GM12892 (cell line): Measurements from ENCODE around the gene TDRD3.

Experiments used
- POLR2A ChIP-seq: IDR thresholded peaks from 2 replicates; pipeline ENCODE4 v1.6.1; 2011; ENCODE audit warnings: low read depth, low read length, control low read depth
- POLR2AphosphoS5 ChIP-seq: IDR thresholded peaks from 2 replicates; pipeline ENCODE4 v1.6.1; 2011; ENCODE audit warnings: low read depth, low read length, control low read depth
- TAF1 ChIP-seq: IDR thresholded peaks from 2 replicates; pipeline ENCODE4 v1.6.1; 2011; ENCODE audit warnings: low read depth, mild to moderate bottlenecking, control low read depth, low read length, borderline replicate concordance

DNA sequence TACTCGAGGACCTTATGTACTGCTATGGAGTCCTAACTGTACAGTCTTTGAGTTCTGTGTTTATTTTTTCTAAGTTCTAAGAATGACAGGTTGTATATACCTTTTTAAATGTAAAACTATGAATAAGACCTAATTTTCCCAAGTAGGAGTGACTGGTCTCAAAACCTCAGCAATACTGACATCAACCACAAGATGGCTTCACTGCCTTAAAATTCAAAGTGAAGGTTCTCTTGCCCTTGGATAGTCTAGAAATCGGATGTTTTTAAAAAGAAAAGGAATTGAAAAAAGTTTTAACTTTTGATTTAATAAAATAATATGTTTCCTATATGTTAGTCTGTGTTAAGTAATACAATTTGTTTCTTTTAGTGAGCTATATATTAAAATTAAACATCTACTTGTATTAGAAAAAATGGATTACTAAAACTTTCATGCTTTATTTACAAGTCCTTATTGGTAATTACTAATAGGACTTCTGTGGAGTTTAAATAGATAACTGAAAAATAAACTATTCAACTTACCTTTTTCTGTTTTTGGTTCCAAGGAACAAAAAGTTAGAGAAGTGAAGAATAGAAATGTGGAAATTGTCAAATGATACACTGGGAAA lies 52.0 kb downstream of the TDRD3 start:
- TF ChIP-seq POLR2A: no peak
- TF ChIP-seq POLR2AphosphoS5: no peak
- no peak for TF ChIP-seq TAF1
